GM19023 (cell line): ENCODE data around the gene SRSF6.
"Not testable (repeated sequence)": the region's sequence is repeated elsewhere in the genome, so short reads cannot be mapped to it uniquely, and the experiment has no call there.

Experiments used
- ATAC-seq: cut with Tn5 transposase; IDR thresholded peaks from one replicate; pipeline ENCODE4 v1.9.1; 2021; ENCODE audit warnings: mild to moderate bottlenecking, moderate library complexity; ENCODE audit not compliant: unreplicated experiment

Gene SRSF6

GRCh38 chr20:43448748-43449535, 8.8 kb upstream of the SRSF6 start:
- no peak for ATAC-seq

GRCh38 chr20:43450841-43451799, 6.6 kb upstream of the SRSF6 start:
- no peak for ATAC-seq

DNA sequence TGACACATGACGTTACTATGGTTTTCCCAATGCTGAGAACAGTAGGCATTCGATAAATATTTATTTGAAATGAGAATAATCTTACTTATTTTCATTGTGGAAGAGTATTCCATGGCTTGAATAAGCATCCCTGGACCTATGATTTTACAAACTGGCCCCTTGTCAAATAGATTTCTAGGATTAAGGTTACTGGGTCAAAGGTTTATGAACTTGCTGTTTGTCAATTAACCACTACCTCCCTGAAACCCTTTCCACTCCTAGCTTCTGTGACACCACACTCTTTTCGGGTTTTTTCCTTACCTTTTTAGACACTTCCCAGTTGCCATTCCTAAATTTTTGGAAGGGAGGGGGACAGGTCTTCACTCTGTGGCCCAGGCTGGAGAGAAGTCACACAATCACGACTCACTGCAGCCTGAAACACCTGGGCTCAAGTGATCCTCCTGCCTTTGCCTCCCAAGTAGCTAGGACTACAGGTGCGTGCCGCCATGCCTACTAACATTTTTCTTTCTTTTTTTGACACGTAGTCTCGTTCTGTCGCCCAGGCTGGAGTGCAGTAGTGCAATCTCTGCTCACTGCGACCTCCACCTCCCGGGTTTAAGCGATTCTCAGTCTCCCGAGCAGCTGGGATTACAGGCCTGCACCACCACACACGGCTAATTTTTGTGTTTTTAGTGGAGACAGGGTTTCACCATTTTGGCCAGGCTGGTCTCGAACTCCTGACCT, 5.1 kb upstream of the SRSF6 start:
- no peak for ATAC-seq

DNA sequence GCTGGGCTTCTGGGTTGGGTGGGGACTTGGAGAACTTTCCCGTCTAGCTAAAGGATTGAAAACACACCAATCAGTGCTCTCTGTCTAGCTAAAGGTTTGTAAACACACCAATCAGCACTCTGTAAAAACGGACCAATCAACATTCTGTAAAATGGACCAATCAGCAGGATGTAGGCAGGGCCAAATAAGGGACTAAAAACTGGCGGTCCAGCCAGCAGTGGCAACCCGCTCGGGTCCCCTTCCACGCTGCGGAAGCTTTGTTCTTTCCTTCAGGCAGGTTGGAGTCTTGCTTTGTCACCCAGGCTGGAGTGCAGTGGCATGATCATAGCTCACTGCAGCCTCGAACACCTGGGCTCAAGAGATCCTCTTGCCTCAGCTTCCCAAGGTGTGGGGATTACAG, 1.4 kb upstream of the SRSF6 start:
- ATAC-seq: not testable (repeated sequence)

- ATAC-seq: peak; percentile 78
Measured at GRCh38 chr20:43456809-43457639, 672 bp upstream of the SRSF6 start.

- ATAC-seq: peak; percentile 8
Measured at GRCh38 chr20:43458422-43458924, 777 bp downstream of the SRSF6 start.

- no peak for ATAC-seq
Measured at GRCh38 chr20:43459022-43459942, 1.6 kb downstream of the SRSF6 start.

- no peak for ATAC-seq
Measured at GRCh38 chr20:43460172-43460829, 2.6 kb downstream of the SRSF6 start.

DNA sequence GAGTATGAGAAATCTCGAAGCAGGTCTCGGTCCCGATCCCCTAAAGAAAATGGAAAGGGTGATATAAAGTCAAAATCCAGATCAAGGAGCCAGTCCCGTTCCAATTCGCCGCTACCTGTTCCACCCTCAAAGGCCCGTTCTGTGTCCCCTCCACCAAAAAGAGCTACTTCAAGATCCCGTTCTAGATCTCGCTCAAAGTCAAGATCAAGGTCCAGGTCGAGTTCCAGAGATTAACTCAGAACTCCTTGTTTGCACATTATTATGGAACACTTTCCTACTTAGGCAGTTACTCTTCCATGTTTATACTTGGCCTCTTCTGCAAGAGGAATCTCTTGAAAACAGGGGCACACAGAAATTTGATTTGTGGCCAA, 3.1 kb downstream of the SRSF6 start:
- no peak for ATAC-seq

DNA sequence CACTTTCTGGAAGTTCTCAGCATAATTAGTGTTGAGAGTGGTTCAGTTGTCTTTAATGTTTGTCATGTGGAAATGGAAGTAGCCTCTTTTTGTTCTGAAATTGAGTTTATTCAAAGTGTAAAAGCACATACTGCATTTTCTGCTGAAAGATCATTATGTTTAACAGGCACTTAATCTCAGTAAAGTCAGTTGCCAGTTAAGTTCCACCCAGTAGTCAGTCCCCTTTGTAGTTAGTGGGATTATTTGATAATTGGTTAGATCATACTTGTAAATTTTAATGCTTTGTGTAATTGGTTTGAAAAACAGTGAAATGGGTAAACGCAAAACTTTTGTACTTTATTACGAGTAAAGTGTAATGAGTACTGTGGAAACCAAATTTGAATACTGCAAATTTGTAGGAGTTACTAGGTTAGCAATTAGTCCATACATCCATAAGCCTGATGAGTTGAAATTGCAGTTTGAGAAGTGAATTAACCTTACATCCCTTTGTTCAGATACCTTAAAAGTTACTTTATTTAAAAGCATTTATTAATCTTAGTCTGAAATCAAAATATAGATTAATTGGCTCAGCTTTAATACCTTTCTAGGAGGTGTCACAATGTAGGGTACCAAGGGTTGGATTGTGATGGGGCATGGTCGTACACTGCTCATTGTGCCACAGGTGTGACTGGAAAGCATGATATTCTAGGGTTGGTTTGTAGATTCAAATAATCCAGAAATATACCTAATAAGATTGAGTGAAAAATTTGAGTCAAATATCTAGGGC, 4.4 kb downstream of the SRSF6 start:
- no peak for ATAC-seq

DNA sequence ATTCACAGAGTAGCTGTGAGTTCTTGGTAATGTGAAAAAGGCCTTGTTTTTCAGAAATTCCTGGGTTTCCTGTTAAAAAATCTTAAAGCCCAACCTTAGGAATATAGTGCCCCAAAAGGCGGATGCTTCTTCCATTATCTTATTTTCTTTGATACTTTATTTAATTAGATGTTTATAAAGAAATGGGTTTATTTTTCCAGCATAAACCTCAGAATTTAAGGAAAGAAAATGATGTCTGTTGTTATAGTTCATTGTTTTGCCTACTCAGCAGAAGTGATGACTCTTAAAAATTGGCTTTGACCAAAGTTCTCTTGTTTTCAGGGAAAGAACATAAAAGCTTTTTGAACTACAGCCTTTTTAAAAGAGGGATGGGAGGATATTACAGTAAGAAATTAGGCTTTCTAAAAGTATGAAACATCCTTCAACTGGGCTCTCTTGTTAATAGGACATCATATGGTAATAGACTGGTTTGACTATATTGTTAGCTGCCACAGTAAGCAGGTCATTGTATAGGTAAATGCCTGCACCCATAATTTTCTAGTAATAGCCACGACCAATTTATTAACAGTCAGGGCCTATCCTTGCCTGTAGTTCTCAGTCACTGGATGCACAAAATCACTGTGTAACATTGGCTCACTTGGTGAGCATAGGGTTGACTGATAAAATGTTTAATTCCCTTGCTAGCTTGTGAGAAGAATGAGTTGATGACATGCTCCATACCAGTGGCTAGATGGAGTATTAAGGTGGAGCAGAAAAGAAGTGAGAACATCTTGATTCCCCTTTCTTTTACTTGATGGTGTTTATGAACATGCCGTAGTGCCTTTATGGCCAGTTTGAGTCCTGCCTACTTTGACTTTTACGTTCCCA, 5.2 kb downstream of the SRSF6 start:
- no peak for ATAC-seq

DNA sequence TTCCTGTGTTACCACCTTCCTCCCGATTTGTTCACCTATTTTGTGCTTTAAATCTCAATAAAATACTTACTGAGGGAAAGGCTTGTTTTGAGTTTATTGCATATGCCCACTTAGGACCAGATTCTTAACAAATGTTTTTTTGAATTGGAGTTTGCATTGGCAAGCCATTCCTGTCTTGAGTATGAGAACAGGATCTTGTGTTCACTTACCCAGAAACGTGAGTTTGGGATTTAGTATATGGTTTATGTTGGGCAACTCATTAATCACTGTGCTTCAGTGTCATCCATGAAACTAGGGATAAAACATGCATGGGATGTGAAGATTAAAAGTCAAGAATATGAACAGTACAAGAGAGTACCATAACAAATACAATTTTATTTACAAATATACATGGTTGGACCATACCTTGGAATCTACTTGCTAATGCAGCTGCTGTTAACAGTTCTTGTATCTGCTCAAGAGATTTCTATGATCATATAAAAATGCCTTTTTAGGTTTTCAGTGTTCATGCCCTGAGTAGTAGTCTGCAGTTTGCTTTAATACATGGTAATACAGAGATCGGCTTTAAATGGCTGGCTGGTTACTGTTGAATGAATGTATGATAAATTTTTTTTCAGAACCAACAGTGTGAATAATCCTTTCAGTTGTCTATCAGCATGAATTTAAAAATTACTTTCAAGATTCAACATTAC, 6.0 kb downstream of the SRSF6 start:
- no peak for ATAC-seq

DNA sequence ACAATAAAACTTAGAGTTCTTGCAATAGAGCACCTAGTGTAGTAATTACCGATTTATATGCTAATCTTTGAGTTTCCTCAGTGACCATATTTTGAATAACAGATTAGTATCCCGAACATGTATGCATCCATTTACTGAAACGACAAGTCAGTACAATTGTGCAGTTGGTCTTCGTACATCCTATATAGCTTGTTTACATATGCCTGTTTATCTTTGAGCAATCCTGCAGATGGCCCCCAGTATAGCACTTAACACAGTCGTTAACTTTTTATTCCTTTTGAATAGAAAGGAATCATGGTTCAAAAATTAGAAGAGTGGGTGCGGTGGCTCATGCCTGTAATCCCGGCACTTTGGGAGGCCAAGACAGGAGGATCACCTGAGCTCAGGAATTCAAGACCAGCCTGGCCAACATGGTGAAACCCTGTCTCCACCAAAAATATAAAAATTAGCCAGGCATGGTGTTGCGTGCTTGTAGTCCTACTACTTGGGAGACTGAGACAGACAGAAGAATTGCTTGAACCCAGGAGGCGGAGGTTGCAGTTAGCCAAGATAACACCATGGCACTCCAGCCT, 6.6 kb downstream of the SRSF6 start:
- no peak for ATAC-seq

DNA sequence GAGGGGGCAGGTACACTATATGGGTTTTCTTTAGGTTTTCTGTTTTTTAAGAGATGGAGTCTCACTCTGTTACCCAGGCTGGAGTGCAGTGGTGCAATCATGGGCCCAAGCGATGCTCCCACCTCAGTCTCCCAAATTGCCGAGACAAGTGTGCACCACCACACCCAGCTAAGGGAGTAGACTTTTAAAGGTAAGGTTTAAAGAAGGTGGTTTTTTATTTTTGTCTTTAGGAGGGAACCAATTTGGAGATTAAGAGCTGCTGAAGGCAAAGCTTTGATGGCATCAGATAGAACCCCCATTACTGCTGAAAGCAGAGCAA, 7.9 kb downstream of the SRSF6 start:
- ATAC-seq: no peak

DNA sequence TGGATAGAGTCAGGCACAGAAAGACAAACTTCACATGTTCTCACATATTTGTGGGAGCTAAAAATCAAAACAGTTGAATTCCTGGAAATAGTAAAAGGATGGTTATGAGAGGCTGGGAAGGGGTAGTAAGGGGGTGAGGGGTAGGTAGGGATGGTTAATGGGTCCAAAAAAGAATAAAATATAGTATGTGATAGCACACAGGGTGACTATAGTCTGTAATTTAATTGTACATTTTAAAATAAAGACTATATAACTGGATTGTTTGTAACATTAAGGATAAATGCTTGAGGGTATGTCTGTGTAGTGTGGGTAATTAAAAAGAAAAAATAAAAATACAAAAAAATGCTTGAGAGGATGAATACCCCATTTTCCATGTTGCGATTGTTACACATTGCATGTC, 9.9 kb downstream of the SRSF6 start:
- no peak for ATAC-seq

DNA sequence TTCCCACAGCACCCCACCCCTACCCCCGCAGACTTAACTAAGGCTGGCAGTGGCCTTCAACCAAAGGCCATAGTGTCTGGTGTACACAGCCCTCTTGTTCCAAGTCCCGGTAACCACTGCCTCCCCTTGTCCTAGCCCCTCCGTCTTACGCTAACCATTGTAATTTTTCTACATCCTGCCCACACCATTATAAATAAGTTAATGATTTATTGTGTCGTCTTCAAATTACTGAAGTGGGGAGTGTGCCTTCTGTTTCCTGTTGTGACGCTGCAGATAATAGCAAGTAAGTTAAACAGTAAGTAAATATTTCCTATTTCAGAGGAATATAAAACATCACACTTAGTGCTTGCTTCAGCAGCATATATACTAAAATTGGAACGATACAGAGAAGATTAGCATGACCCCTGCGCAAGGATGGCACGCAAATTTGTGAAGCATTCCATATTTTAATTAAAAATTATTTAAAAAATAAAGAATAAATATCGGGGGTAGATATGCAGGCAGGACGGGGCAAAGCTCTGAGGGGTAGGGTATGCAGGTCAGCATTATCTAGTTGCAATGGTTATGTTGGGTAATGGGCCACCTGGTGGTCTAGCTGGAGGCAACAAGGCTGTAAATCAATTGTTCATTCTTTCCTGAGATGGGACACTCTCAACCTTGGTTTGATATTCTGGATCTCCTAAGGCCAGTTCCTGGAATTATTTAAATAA, 15.1 kb downstream of the SRSF6 start:
- ATAC-seq: no peak
